ENCODE data around the gene KCNQ1.

Gene KCNQ1

DNA sequence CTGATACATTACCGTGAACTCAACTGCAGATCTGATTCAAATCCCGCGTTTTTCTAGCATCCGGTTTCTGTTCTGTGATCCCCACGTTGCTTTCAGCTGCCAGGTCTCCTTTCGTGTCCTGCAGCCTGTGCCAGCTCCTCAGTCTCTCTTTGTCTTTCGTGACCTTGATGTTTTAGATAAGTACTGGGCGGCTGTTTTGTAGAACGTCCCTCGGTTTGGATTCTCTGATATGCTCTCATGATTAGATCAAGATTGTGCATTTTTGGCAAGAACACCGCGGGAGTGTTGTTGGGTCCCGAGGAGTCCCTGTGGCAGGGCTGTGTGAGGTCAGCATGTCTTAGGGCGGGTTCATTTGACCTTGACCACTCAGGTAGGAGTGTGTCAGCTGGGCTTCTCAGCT lies 38.6 kb downstream of the KCNQ1 start:
- no peak overlapping the region for H3K9ac ChIP-seq (ENCODE audit: low read length)
- H3K79me2 ChIP-seq (ENCODE audit: insufficient read depth, low read length) = no peaks in the 10 kb centered on the region
- 0 out of 2 replicates have a peak, but pooled peaks cover 6% of the 10 kb centered on the region for H3K27me3 ChIP-seq (ENCODE audit: low read length)
- no peaks in the 10 kb centered on the region for H3K9me2 ChIP-seq (replicated peaks; ENCODE audit: insufficient read depth, low read length)
- H3K36me3 ChIP-seq (ENCODE audit: low read length) = peaks cover 6% of the 10 kb centered on the region
- H4K20me1 ChIP-seq (ENCODE audit: low read depth, low read length) = no peaks in the 10 kb centered on the region
- H3K9me3 ChIP-seq (ENCODE audit: insufficient read depth, low read length) = peaks cover 32% of the 10 kb centered on the region
- H3K4me3 ChIP-seq (ENCODE audit: insufficient read depth, low read length, poor library complexity, severe bottlenecking) = no peak overlapping the region
- no peak overlapping the region for H3K4me2 ChIP-seq (ENCODE audit: low read depth, low read length, poor library complexity, severe bottlenecking)
- H3F3A ChIP-seq (ENCODE audit: insufficient read depth) = no peaks in the 10 kb centered on the region
- no peak overlapping the region for H2AFZ ChIP-seq (ENCODE audit: low read depth, low read length, severe bottlenecking)
- H3K27ac ChIP-seq (ENCODE audit: low read depth, low read length) = no peak overlapping the region
- TF ChIP-seq EZH2phosphoT487 (conservative IDR thresholded peaks at IDR 0.05; ENCODE audit: low read length) (no peak), CTCF (IDR thresholded peaks at IDR 0.05; ENCODE audit: insufficient read depth, low read length, poor library complexity, severe bottlenecking) (no peak)

GRCh38 chr11:2484576-2485125 lies 39.8 kb downstream of the KCNQ1 start:
- H3K36me3 ChIP-seq (ENCODE audit: low read length) = peaks cover 6% of the 10 kb centered on the region
- H2AFZ ChIP-seq (ENCODE audit: low read depth, low read length, severe bottlenecking) = no peak overlapping the region
- 0 out of 2 replicates have a peak, but pooled peaks cover 7% of the 10 kb centered on the region for H3K27me3 ChIP-seq (ENCODE audit: low read length)
- TF ChIP-seq CTCF (IDR thresholded peaks at IDR 0.05; ENCODE audit: insufficient read depth, low read length, poor library complexity, severe bottlenecking) (no peak), EZH2phosphoT487 (conservative IDR thresholded peaks at IDR 0.05; ENCODE audit: low read length) (no peak)
- no peak overlapping the region for H3K27ac ChIP-seq (ENCODE audit: low read depth, low read length)
- no peak overlapping the region for H3K4me2 ChIP-seq (ENCODE audit: low read depth, low read length, poor library complexity, severe bottlenecking)
- H3F3A ChIP-seq (ENCODE audit: insufficient read depth) = no peaks in the 10 kb centered on the region
- no peaks in the 10 kb centered on the region for H4K20me1 ChIP-seq (ENCODE audit: low read depth, low read length)
- H3K79me2 ChIP-seq (ENCODE audit: insufficient read depth, low read length) = no peaks in the 10 kb centered on the region
- H3K9ac ChIP-seq (ENCODE audit: low read length) = no peak overlapping the region
- no peaks in the 10 kb centered on the region for H3K9me2 ChIP-seq (replicated peaks; ENCODE audit: insufficient read depth, low read length)
- peaks cover 32% of the 10 kb centered on the region for H3K9me3 ChIP-seq (ENCODE audit: insufficient read depth, low read length)
- no peak overlapping the region for H3K4me3 ChIP-seq (ENCODE audit: insufficient read depth, low read length, poor library complexity, severe bottlenecking)

GRCh38 chr11:2488004-2488403 lies 43.2 kb downstream of the KCNQ1 start:
- TF ChIP-seq EZH2phosphoT487 (conservative IDR thresholded peaks at IDR 0.05; ENCODE audit: low read length) (no peak), CTCF (IDR thresholded peaks at IDR 0.05; ENCODE audit: insufficient read depth, low read length, poor library complexity, severe bottlenecking) (no peak)
- no peaks in the 10 kb centered on the region for H3K79me2 ChIP-seq (ENCODE audit: insufficient read depth, low read length)
- H3K9me2 ChIP-seq (replicated peaks; ENCODE audit: insufficient read depth, low read length) = no peaks in the 10 kb centered on the region
- H3K27me3 ChIP-seq (ENCODE audit: low read length) = 0 out of 2 replicates have a peak, but pooled peaks cover 7% of the 10 kb centered on the region
- peaks cover 28% of the 10 kb centered on the region; the same call in 1 of the 2 replicates for H3K9me3 ChIP-seq (ENCODE audit: insufficient read depth, low read length)
- H3K4me2 ChIP-seq (ENCODE audit: low read depth, low read length, poor library complexity, severe bottlenecking) = no peak overlapping the region
- H3K36me3 ChIP-seq (ENCODE audit: low read length) = peaks cover 6% of the 10 kb centered on the region
- no peak overlapping the region for H3K9ac ChIP-seq (ENCODE audit: low read length)
- no peak overlapping the region for H3K27ac ChIP-seq (ENCODE audit: low read depth, low read length)
- no peak overlapping the region for H2AFZ ChIP-seq (ENCODE audit: low read depth, low read length, severe bottlenecking)
- no peaks in the 10 kb centered on the region for H4K20me1 ChIP-seq (ENCODE audit: low read depth, low read length)
- no peak overlapping the region for H3K4me3 ChIP-seq (ENCODE audit: insufficient read depth, low read length, poor library complexity, severe bottlenecking)
- H3F3A ChIP-seq (ENCODE audit: insufficient read depth) = no peaks in the 10 kb centered on the region
